ENCODE measurements around the gene ZBTB5.

DNA sequence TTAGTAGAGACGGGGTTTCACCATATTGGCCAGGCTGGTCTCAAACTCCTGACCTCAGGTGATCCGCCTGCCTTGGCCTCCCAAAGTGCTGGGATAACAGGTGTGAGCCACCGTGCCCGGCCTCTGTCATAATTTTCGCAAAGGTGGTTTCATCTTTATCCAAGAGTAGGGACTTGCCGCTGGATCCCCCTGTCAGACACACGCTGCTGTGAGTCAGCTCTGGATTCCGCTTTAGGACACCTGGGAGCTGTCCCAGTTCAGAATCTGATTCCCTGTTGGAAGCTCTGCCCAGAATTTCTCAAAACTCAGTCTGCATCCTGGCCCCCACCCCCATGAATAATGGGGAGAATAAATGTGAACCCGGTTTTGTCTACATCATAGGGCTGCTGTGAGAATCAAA, 60.7 kb downstream of the ZBTB5 start:
- TF ChIP-seq, protein P1, sequence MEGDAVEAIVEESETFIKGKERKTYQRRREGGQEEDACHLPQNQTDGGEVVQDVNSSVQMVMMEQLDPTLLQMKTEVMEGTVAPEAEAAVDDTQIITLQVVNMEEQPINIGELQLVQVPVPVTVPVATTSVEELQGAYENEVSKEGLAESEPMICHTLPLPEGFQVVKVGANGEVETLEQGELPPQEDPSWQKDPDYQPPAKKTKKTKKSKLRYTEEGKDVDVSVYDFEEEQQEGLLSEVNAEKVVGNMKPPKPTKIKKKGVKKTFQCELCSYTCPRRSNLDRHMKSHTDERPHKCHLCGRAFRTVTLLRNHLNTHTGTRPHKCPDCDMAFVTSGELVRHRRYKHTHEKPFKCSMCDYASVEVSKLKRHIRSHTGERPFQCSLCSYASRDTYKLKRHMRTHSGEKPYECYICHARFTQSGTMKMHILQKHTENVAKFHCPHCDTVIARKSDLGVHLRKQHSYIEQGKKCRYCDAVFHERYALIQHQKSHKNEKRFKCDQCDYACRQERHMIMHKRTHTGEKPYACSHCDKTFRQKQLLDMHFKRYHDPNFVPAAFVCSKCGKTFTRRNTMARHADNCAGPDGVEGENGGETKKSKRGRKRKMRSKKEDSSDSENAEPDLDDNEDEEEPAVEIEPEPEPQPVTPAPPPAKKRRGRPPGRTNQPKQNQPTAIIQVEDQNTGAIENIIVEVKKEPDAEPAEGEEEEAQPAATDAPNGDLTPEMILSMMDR (conservative IDR thresholded peaks at IDR 0.05; ENCODE audit: low read depth, low read length), result no peak
- no peak for TF ChIP-seq BHLHE40 (IDR thresholded peaks at IDR 0.05; ENCODE audit: low read depth, low read length)
- TF ChIP-seq POLR2A (IDR thresholded peaks at IDR 0.05; ENCODE audit: low read depth, low read length), result no peak
- TF ChIP-seq FOS (IDR thresholded peaks at IDR 0.05; ENCODE audit: low read depth, low read length), result no peak
- TF ChIP-seq, protein P2, sequence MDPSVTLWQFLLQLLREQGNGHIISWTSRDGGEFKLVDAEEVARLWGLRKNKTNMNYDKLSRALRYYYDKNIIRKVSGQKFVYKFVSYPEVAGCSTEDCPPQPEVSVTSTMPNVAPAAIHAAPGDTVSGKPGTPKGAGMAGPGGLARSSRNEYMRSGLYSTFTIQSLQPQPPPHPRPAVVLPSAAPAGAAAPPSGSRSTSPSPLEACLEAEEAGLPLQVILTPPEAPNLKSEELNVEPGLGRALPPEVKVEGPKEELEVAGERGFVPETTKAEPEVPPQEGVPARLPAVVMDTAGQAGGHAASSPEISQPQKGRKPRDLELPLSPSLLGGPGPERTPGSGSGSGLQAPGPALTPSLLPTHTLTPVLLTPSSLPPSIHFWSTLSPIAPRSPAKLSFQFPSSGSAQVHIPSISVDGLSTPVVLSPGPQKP (IDR thresholded peaks at IDR 0.05; ENCODE audit: borderline replicate concordance, low read depth, low read length), result no peak
- TF ChIP-seq CHD1 (IDR thresholded peaks at IDR 0.05; ENCODE audit: low read depth, low read length), result no peak
- TF ChIP-seq RCOR1 (IDR thresholded peaks at IDR 0.05; ENCODE audit: insufficient replicate concordance, low read length), result no peak
- TF ChIP-seq MXI1 (IDR thresholded peaks at IDR 0.05; ENCODE audit: borderline replicate concordance, low read depth, low read length), result no peak
- TF ChIP-seq RAD21 (IDR thresholded peaks at IDR 0.05; ENCODE audit: low read length), result no peak
- no peak for TF ChIP-seq MAFK (IDR thresholded peaks at IDR 0.05; ENCODE audit: low read depth, low read length)
- TF ChIP-seq, protein P3, sequence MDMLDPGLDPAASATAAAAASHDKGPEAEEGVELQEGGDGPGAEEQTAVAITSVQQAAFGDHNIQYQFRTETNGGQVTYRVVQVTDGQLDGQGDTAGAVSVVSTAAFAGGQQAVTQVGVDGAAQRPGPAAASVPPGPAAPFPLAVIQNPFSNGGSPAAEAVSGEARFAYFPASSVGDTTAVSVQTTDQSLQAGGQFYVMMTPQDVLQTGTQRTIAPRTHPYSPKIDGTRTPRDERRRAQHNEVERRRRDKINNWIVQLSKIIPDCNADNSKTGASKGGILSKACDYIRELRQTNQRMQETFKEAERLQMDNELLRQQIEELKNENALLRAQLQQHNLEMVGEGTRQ (IDR thresholded peaks at IDR 0.05; ENCODE audit: low read depth, low read length), result no peak
- no peak for TF ChIP-seq MAZ (IDR thresholded peaks at IDR 0.05; ENCODE audit: borderline replicate concordance, low read depth, low read length)

Measured in IMR-90 (cell line).